Islet of Langerhans (tissue), 1 donor: ENCODE measurements around the gene RAP2B.
"Not testable (repeated sequence)": the region's sequence is repeated elsewhere in the genome, so short reads cannot be mapped to it uniquely, and the experiment has no call there.

Experiments used
- FAIRE-seq: peaks from one replicate; lab custom pipeline; 2011; peaks lifted over from hg19 to GRCh38; lab: Jason Lieb, UNC

RAP2B gene

DNA sequence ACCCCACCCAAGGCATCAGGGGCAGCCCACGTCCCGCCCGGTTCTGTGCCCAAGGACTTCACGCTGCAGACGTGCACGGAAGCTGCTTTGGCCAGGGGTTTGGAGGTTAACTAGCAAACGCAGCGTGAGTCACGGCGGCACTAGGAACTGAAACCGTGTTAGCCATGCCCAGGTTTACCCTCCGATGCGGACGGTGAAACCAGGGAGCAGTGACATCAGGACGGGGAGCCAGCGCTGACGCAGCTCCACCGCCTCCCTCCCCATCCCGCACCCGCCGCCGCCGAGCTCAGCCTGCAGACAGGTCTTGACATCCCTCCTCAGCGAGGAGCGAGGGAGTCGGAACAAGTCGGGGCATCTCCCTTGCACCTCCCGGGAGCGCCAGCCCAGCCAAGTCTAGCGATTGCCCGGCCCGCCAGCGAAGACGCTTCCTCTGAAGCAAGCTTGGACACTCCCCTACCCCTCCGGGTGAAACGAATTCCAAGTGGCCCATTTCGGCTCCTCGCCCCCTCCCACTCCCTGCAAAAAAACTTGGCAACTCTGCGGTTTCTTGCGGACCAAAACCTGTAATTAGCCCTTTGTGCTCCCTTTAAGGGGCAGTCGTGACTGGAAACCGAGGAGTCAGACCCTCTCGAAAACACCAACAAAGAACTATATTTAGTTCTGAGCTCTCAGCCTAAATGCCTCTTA lies 1.4 kb upstream of the RAP2B start:
- FAIRE-seq = no peak

GRCh38 chr3:153161138-153161713 lies 800 bp upstream of the RAP2B start:
- peak; percentile 78 for FAIRE-seq

DNA sequence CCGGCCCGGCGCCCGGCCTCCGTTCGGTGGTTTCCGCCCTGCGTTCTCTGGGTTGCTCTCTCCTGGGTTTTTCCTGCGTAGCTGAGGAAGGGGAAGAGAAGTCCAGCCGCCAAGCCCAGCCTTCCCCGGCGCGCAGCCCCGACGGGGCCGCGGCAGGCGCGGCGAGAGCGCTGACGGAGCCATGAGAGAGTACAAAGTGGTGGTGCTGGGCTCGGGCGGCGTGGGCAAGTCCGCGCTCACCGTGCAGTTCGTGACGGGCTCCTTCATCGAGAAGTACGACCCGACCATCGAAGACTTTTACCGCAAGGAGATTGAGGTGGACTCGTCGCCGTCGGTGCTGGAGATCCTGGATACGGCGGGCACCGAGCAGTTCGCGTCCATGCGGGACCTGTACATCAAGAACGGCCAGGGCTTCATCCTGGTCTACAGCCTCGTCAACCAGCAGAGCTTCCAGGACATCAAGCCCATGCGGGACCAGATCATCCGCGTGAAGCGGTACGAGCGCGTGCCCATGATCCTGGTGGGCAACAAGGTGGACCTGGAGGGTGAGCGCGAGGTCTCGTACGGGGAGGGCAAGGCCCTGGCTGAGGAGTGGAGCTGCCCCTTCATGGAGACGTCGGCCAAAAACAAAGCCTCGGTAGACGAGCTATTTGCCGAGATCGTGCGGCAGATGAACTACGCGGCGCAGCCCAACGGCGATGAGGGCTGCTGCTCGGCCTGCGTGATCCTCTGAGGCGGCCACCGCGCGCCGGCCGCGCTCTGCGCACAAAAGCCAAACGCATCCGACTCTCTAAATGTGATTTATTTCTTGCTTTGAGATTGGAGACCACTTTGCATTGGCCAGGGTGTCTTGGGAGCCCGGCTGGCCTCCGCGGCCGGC lies 727 bp downstream of the RAP2B start:
- no peak for FAIRE-seq

DNA sequence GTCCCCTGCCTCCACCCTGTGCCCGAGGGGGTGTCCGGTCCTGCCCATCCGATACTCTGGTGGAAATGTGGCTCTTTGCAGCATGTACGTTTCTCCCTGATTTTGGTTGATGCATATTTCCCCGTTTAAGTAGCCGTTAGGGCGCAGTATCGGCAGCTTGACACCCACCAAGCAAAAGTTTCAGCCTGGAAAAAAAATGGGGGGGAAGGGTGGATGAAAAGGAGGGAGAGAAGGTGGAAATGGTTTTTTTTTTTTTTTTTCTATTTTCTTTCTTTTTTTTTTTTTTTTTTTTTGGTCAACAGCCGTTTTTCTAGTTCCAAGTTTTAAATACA lies 1.3 kb downstream of the RAP2B start:
- FAIRE-seq = no peak

- FAIRE-seq = no peak
Observed at GRCh38 chr3:153163756-153164550, 1.9 kb downstream of the RAP2B start.

DNA sequence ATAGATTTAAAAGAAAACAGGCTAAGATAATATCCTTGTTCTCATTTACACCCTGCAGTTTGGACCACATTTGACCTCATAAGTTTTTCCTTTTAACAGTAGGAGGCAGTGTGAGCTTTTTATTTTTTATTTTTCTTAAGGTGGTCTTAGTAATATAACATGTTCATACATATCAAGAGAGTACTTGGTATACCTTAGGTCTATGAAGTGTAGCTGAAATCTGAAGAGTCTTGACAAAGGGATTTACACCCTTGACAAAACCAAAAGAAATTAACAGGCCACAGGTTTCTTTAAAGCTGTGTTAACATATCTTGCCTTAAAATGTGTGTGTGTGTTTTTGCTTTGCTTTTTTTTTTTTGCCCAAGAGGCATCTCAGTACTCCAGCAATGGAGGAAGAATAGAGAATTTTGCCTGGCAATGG lies 3.2 kb downstream of the RAP2B start:
- no peak for FAIRE-seq

DNA sequence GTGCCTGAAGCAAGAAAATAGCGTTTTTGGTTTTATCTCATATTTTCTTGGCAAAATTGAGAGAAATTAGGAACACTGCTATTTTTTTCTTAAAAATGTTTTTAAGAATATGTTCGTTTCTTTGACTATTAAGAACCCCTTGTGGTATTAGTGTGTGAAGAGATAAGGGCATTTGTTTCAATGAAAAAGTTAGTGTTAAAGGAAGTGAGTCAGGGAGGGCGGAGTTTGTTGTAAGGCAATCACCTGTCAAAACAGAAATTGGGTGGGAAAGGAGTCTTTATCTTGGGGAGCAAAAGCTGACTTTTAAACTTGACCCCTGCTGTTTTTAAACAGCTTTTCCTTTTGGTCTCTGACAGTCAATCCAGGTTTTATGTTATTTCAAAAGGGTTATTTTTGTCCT lies 4.2 kb downstream of the RAP2B start:
- no peak for FAIRE-seq

- FAIRE-seq = no peak
Observed at GRCh38 chr3:153166796-153167195, 4.8 kb downstream of the RAP2B start.

GRCh38 chr3:153169793-153170383 lies 7.9 kb downstream of the RAP2B start:
- no peak for FAIRE-seq

GRCh38 chr3:153171256-153171655 lies 9.2 kb downstream of the RAP2B start:
- no peak for FAIRE-seq

DNA sequence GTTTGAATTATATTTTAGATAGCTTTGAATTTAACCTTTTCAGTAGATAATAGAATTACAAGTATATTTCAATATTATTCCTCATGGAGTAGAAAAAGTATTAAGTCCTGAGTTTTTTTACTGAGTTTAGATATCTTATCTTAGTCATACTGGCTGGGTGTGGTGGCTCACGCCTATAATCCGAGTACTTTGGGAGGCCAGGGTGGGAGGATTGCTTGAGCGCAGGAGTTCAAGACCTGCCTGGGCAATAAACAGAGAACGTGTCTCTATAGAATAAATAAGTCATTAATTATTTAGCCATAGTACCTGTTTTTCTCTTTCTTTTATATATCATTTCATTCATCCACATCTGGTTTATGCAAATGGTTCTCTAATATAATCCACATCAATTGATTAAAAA lies 9.9 kb downstream of the RAP2B start:
- FAIRE-seq = no peak

- no peak for FAIRE-seq
Observed at GRCh38 chr3:153172796-153173757, 11.1 kb downstream of the RAP2B start.

DNA sequence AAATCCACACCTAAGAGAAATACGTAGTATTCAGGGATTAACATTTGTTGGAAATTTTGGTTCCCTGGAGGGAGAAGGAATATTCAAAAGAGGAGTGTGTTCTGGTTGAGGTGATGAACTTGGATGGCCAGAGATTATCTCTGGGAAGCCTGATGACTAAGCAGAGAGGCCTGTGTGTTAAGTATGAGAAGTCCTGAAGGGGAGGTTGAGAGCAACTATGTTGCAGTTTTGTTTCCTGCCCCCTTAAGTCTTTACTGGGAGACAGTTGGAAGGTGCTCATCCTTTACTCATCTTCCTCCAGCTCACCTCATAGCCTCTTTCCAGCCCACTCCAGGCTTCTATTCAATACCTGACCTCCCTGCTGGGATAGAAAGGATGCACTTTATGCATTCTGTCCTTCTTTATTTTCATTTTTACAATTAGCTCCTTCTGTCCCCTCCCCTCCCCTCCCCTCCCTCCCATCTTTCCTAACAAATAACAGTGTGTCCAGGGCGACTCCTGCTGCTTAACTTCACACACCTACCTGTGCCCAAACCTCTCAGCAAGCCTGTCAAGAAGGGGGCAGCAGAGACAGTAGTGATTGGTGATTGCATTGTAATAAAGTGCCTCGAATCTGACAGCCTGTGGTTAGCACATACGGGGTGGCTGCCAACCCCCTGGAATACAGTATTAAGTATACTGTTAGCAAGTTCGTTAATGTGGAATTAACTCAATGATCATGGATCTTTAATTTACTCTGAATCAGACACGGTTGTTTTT lies 11.9 kb downstream of the RAP2B start:
- no peak for FAIRE-seq

DNA sequence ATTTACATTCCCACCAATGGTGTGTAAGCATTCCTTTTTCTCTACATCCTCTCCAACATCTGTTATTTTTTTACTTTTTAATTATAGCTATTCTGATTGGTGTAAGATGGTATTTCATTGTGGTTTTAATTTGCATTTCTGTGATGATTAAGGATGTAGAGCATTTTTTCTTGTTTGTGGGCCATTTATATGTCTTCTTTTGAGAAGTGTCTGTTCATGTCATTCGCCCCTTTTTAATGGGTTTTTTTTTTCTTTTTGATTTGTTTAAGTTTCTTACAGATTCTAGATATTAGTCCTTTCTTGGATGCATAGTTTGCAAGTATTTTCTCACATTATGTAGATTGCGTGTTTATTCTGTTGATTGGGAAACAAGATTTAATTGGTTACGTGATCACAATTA lies 14.2 kb downstream of the RAP2B start:
- FAIRE-seq = peak; percentile 75

GRCh38 chr3:153180860-153181372 lies 18.9 kb downstream of the RAP2B start:
- no peak for FAIRE-seq

- FAIRE-seq = no peak
Observed at GRCh38 chr3:153182501-153183293, 20.7 kb downstream of the RAP2B start.

DNA sequence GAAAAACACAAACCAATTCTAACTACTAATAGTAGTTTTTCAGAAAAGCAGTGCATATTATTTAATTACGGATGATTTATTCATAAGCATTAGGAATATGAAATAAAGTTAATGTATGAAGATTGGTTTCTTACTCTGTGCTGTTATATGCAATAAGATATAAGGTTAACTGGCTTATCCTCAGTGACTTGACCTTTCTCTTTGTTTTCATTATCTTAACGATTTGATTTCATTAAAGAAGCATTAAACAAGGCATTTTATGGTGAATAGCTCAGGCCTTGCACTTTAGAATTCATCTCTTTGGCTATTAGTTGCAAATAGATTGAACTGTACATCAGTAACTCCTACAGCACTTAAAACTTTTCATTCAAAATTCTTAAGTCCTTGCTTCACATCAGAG lies 28.9 kb downstream of the RAP2B start:
- FAIRE-seq = no peak

DNA sequence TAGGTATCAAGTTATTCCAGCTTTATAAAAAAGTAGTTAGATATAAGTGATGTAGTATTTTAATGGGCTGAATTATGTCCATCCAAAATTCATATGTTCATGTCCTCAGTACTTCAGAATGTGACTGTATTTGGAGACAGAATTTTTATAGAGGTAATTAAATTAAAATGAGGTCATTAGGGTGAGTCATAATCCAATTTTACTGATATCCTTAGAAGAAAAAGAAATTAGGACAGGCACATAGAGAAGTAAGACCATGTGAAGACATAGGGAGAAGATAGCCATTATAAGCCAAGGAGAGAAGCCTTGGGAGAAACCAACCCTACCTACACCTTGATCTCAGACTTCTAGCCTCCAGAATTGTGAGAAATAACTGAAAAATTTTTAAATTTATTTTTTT lies 30.3 kb downstream of the RAP2B start:
- no peak for FAIRE-seq

GRCh38 chr3:153193786-153194476 lies 31.9 kb downstream of the RAP2B start:
- not testable (repeated sequence) for FAIRE-seq
